ENCODE results near the gene IMMP1L. TPM values are rescaled to one million over a fixed set of nuclear protein-coding genes. Genes with fewer than 3 reads are reported as not detected.

The IMMP1L gene
- polyA plus RNA-seq, 2 of the 4 experiments (the other 2 are of a cell fraction): 96.5 to 135 TPM

- FAIRE-seq: no peak
These were observed 63.8 kb downstream of the IMMP1L start for GRCh38 chr11:31445621-31446020.

GRCh38 chr11:31443802-31444201, 65.6 kb downstream of the IMMP1L start:
- Histone ChIP-seq H3K27ac (no peak overlapping the region), H3K4me3 (no peak overlapping the region), H3K9me3 (no peaks in the 10 kb centered on the region), H3K4me1 (no peaks in the 10 kb centered on the region), H3K4me2 (no peak overlapping the region)
- DNase-seq (ENCODE audit: low read depth in 1 of 2, low spot score in 1 of 2) (no peak), FAIRE-seq (no peak), ATAC-seq (no peak)
- WGBS (ENCODE audit: missing lambda C conversion rate): 89% methylated on average over 3 of the region's 3 CpGs
- ChIA-PET CTCF (interaction anchor here (1.1 kb wide), 1 partner anchor 47 kb away, joined by 3 read pairs; no protein-coding TSS in a partner anchor), POLR2A (no interaction called here)
- no peak for TF ChIP-seq CBX8 (IDR thresholded peaks at IDR 0.05)
- no peak for TF ChIP-seq HES2 (IDR thresholded peaks at IDR 0.05)
- TF ChIP-seq NPAS2 (CRISPR knock-in tag; IDR thresholded peaks at IDR 0.05; ENCODE audit: borderline replicate concordance): no peak
- TF ChIP-seq MYC (IDR thresholded peaks at IDR 0.05; ENCODE audit: borderline replicate concordance, low read length): no peak
- TF ChIP-seq HOXB5 (CRISPR knock-in tag; IDR thresholded peaks at IDR 0.05): no peak
- no peak for TF ChIP-seq MAZ (IDR thresholded peaks at IDR 0.05; ENCODE audit: borderline replicate concordance, low read depth, low read length)
- no peak for TF ChIP-seq ZC3H11A (IDR thresholded peaks at IDR 0.05)
- TF ChIP-seq HEYL (CRISPR knock-in tag; IDR thresholded peaks at IDR 0.05): no peak
- no peak for TF ChIP-seq KDM5A (IDR thresholded peaks at IDR 0.05)
- no peak for TF ChIP-seq RFX5 (IDR thresholded peaks at IDR 0.05)
- TF ChIP-seq RNF2 (IDR thresholded peaks at IDR 0.05; ENCODE audit: borderline replicate concordance, low read depth): no peak
- TF ChIP-seq HMGXB4 (CRISPR knock-in tag; IDR thresholded peaks at IDR 0.05; ENCODE audit: borderline replicate concordance): no peak
- no peak for TF ChIP-seq FOSL2 (IDR thresholded peaks at IDR 0.05)
- no peak for TF ChIP-seq FOSL2 (CRISPR knock-in tag; IDR thresholded peaks at IDR 0.05)
- TF ChIP-seq HDAC2 (IDR thresholded peaks at IDR 0.05): no peak
- TF ChIP-seq E2F6 (IDR thresholded peaks at IDR 0.05; ENCODE audit: borderline replicate concordance, low read depth): no peak

More at GRCh38 chr11:31445621-31446020, 63.8 kb downstream of the IMMP1L start:
- ATAC-seq (no peak), DNase-seq (ENCODE audit: low read depth in 1 of 2, low spot score in 1 of 2) (no peak)
- no peak for TF ChIP-seq FOSL2 (IDR thresholded peaks at IDR 0.05)
- no peak for TF ChIP-seq FOSL2 (CRISPR knock-in tag; IDR thresholded peaks at IDR 0.05)
- TF ChIP-seq RNF2 (IDR thresholded peaks at IDR 0.05; ENCODE audit: borderline replicate concordance, low read depth): no peak
- TF ChIP-seq HOXA7 (CRISPR knock-in tag; IDR thresholded peaks at IDR 0.05): no peak
- no peak for TF ChIP-seq USF2 (IDR thresholded peaks at IDR 0.05)
- no peak for TF ChIP-seq HMGXB4 (CRISPR knock-in tag; IDR thresholded peaks at IDR 0.05; ENCODE audit: borderline replicate concordance)
- TF ChIP-seq EHMT2 (IDR thresholded peaks at IDR 0.05; ENCODE audit: low read depth): no peak
- no peak for TF ChIP-seq ZC3H11A (IDR thresholded peaks at IDR 0.05)
- TF ChIP-seq MAX (IDR thresholded peaks at IDR 0.05): no peak
- TF ChIP-seq RAD21 (conservative IDR thresholded peaks at IDR 0.05 in 1 of 2, IDR thresholded peaks at IDR 0.05 in 1 of 2): no peak
- no peak for TF ChIP-seq PHF8 (IDR thresholded peaks at IDR 0.05; ENCODE audit: borderline replicate concordance, low read depth)
- TF ChIP-seq ZNF302 (CRISPR knock-in tag; IDR thresholded peaks at IDR 0.05): no peak
- no peak for TF ChIP-seq CBX8 (IDR thresholded peaks at IDR 0.05)
- TF ChIP-seq HDAC2 (IDR thresholded peaks at IDR 0.05): no peak
- no peak for TF ChIP-seq EHF (CRISPR knock-in tag; IDR thresholded peaks at IDR 0.05)
- WGBS (ENCODE audit: missing lambda C conversion rate): 89% methylated on average over 4 of the region's 4 CpGs
- Histone ChIP-seq H3K9me3 (no peaks in the 10 kb centered on the region), H3K4me3 (no peak overlapping the region), H3K27ac (no peak overlapping the region), H3K4me2 (no peak overlapping the region), H3K4me1 (no peaks in the 10 kb centered on the region)
- ChIA-PET POLR2A (no interaction called here), CTCF (no interaction called here)

Data from A549 (cell line).